Colonic mucosa (tissue), 4 donors: ENCODE data around the gene OR51D1. TPM values are rescaled to one million over a fixed set of nuclear protein-coding genes. Genes with fewer than 3 reads are reported as not detected.

Experiments used
- DNase-seq: peaks from one replicate; pipeline ENCODE4 v3.0.0-alpha.2; 2020
- H3K27ac ChIP-seq: fragments of 200-600 bp; one replicate; pipeline ENCODE4 v1.8.0; 2021
- H3K27me3 ChIP-seq: fragments of 200-600 bp; one replicate; pipeline ENCODE4 v1.8.0; 2021
- H3K36me3 ChIP-seq: fragments of 200-600 bp; one replicate; pipeline ENCODE4 v1.8.0; 2021
- H3K4me1 ChIP-seq: fragments of 200-600 bp; one replicate; pipeline ENCODE4 v1.8.0; 2021; ENCODE audit warnings: mild to moderate bottlenecking
- H3K4me3 ChIP-seq: fragments of 200-600 bp; one replicate; pipeline ENCODE4 v1.8.0; 2021
- H3K9ac ChIP-seq, 2 donors: one replicate each; pipeline ENCODE4 v1.7.0; 2013; ENCODE audit warnings: control low read depth in 2 of 2, low read depth in 2 of 2, low read length in 2 of 2
- H3K9me3 ChIP-seq: fragments of 200-600 bp; one replicate; pipeline ENCODE4 v1.8.0; 2021
- CTCF ChIP-seq: fragments of 200-600 bp; IDR thresholded peaks from one replicate; pipeline ENCODE4 v1.8.0; 2022; ENCODE audit warnings: antibody characterized with exemption, mild to moderate bottlenecking
- intact Hi-C: fragments of 100-400 bp; cut with DNase I; formaldehyde crosslinking; loops from one replicate; pipeline ENCODE4 v1.14.1; 2022
- total RNA-seq, 2 donors: library from RNA; stranded (reverse); fragmentation: NEBNext Ultra II Directional in 1 of 2; extraction: Animal tissue kit (Norgen Biotek cat#: 25700) in 1 of 2; gene quantifications; one replicate each; pipeline ENCODE4 v1.2.1, GENCODE V29; 2021
- donor health status: healthy.
- donor health status: DM: no; HTN: no; CAD: no.
- donor health status: DM: no; HTN: no; CAD: no.

OR51D1 gene
- total RNA-seq, 2 donors from 2014 or later: not detected

GRCh38 chr11:4607096-4607495, 30.2 kb upstream of the OR51D1 start:
- Histone ChIP-seq H3K36me3 (no peaks in the 10 kb centered on the region), H3K4me1 (no peaks in the 10 kb centered on the region), H3K9me3 (no peaks in the 10 kb centered on the region), H3K4me3 (peak overlapping the region; percentile 57), H3K27ac (peak overlapping the region; percentile 84), H3K27me3 (no peaks in the 10 kb centered on the region), H3K9ac (peak overlapping the region in 1 of 2 donors; percentile 66)
- DNase-seq: no peak
- intact Hi-C loops: no loop called here
- no peak for TF ChIP-seq CTCF

GRCh38 chr11:4607781-4608666, 29.3 kb upstream of the OR51D1 start, which contains the start of gene TRIM68:
TSS of gene TRIM68 (minus strand) at chr11:4608231. CDS start at chr11:4605504, 2,727 bp downstream.
- Histone ChIP-seq H3K9ac (peak within 1 kb of the TSS; percentile 66 to 86), H3K27ac (peak within 1 kb of the TSS; percentile 84), H3K4me3 (peak within 1 kb of the TSS; percentile 57), H3K9me3 (no peaks in the 10 kb centered on the region), H3K4me1 (no peaks in the 10 kb centered on the region), H3K36me3 (no peaks in the 10 kb centered on the region), H3K27me3 (no peaks in the 10 kb centered on the region)
- intact Hi-C loops: no loop called here
- DNase-seq: peak; percentile 97
- no peak for TF ChIP-seq CTCF

GRCh38 chr11:4610258-4610935, 26.9 kb upstream of the OR51D1 start:
- H3K27ac ChIP-seq: no peak overlapping the region
- intact Hi-C loops: no loop called here
- H3K4me3 ChIP-seq: no peak overlapping the region

GRCh38 chr11:4611986-4612385, 25.3 kb upstream of the OR51D1 start:
- Histone ChIP-seq H3K36me3 (no peaks in the 10 kb centered on the region), H3K9ac (no peak overlapping the region), H3K4me1 (no peaks in the 10 kb centered on the region), H3K27ac (no peak overlapping the region), H3K9me3 (no peaks in the 10 kb centered on the region), H3K4me3 (no peak overlapping the region), H3K27me3 (no peaks in the 10 kb centered on the region)
- intact Hi-C loops: no loop called here
- no peak for DNase-seq
- TF ChIP-seq CTCF: no peak

More at GRCh38 chr11:4610258-4610935, 26.9 kb upstream of the OR51D1 start:
- no peaks in the 10 kb centered on the region for H3K27me3 ChIP-seq
- no peaks in the 10 kb centered on the region for H3K36me3 ChIP-seq
- no peak for TF ChIP-seq CTCF
- DNase-seq: no peak
- H3K9me3 ChIP-seq: no peaks in the 10 kb centered on the region
- H3K4me1 ChIP-seq: no peaks in the 10 kb centered on the region
- no peak overlapping the region for H3K9ac ChIP-seq

- H3K36me3 ChIP-seq: no peaks in the 10 kb centered on the region
- H3K27me3 ChIP-seq: no peaks in the 10 kb centered on the region
- intact Hi-C loops: no loop called here
- no peak overlapping the region for H3K27ac ChIP-seq
- H3K4me3 ChIP-seq: no peak overlapping the region
- no peaks in the 10 kb centered on the region for H3K4me1 ChIP-seq
- no peak for DNase-seq
- H3K9ac ChIP-seq: no peak overlapping the region
- no peak for TF ChIP-seq CTCF
- H3K9me3 ChIP-seq: no peaks in the 10 kb centered on the region
Measured at GRCh38 chr11:4615856-4616444, 21.3 kb upstream of the OR51D1 start.
